Keratinocyte (primary cell): ENCODE results near the gene TMEM42. TPM values are rescaled to one million over a fixed set of nuclear protein-coding genes. Genes with fewer than 3 reads are reported as not detected.

Experiments used
- DNase-seq: peaks from one replicate; pipeline ENCODE4 v3.0.0-alpha.2; 2011; ENCODE audit warnings: low read depth, missing footprints, low spot score
- FAIRE-seq: peaks from 2 replicates; lab custom pipeline; 2011; peaks lifted over from hg19 to GRCh38; lab: Jason Lieb, UNC
- H2AFZ ChIP-seq: 2 replicates; pipeline ENCODE4 v1.6.0; 2012; ENCODE audit warnings: low read length, control low read depth, inconsistent platforms; ENCODE audit not compliant: control insufficient read depth
- H3K27ac ChIP-seq: 2 replicates; pipeline ENCODE4 v1.5.1; 2011; ENCODE audit warnings: low read length; ENCODE audit not compliant: control insufficient read depth, insufficient read depth
- H3K27me3 ChIP-seq: 3 replicates; pipeline ENCODE4 v1.6.0; 2011; ENCODE audit warnings: low read length; ENCODE audit not compliant: control insufficient read depth, insufficient read depth; ENCODE audit errors: extremely low read depth
- H3K36me3 ChIP-seq, 2 experiments: 2 replicates in 1 of 2; 3 replicates in 1 of 2; pipeline ENCODE4 v1.5.1; 2011; ENCODE audit warnings: low read length in 2 of 2, mild to moderate bottlenecking in 1 of 2; ENCODE audit not compliant: control insufficient read depth in 2 of 2, insufficient read depth in 2 of 2; ENCODE audit errors: extremely low read depth in 1 of 2
- H3K4me1 ChIP-seq: 3 replicates; pipeline ENCODE4 v1.5.1; 2011; ENCODE audit warnings: low read length; ENCODE audit not compliant: control insufficient read depth, insufficient read depth; ENCODE audit errors: extremely low read depth
- H3K4me2 ChIP-seq: 3 replicates; pipeline ENCODE4 v1.6.0; 2011; ENCODE audit warnings: low read depth, low read length; ENCODE audit not compliant: control insufficient read depth, insufficient read depth; ENCODE audit errors: extremely low read depth
- H3K4me3 ChIP-seq, 3 experiments: fragments of 200-600 bp in 1 of 3; sonication (generic) in 1 of 3; 2 replicates in 2 of 3; 3 replicates in 1 of 3; pipeline ENCODE4 v1.5.1; 2011 to 2016; ENCODE audit warnings: low read length in 3 of 3, mild to moderate bottlenecking in 3 of 3, control low read depth in 2 of 3, inconsistent platforms in 1 of 3, low read depth in 1 of 3, mixed read lengths in 1 of 3, mixed run types in 1 of 3, moderate library complexity in 1 of 3; ENCODE audit not compliant: control insufficient read depth in 2 of 3, insufficient read depth in 2 of 3; ENCODE audit errors: extremely low read depth in 1 of 3
- H3K79me2 ChIP-seq: 2 replicates; pipeline ENCODE4 v1.6.0; 2012; ENCODE audit warnings: low read length; ENCODE audit not compliant: control insufficient read depth, insufficient read depth
- H3K9ac ChIP-seq: 3 replicates; pipeline ENCODE4 v1.6.0; 2011; ENCODE audit warnings: low read length; ENCODE audit not compliant: control insufficient read depth, insufficient read depth; ENCODE audit errors: extremely low read depth
- H3K9me1 ChIP-seq: 3 replicates; pipeline ENCODE4 v1.6.0; 2011; ENCODE audit warnings: low read length; ENCODE audit not compliant: control insufficient read depth, insufficient read depth; ENCODE audit errors: extremely low read depth
- H3K9me3 ChIP-seq: 2 replicates; pipeline ENCODE4 v1.5.1; 2012; ENCODE audit warnings: low read depth, low read length; ENCODE audit not compliant: control insufficient read depth
- H4K20me1 ChIP-seq: 3 replicates; pipeline ENCODE4 v1.6.0; 2011; ENCODE audit warnings: low read length; ENCODE audit not compliant: control insufficient read depth, insufficient read depth; ENCODE audit errors: extremely low read depth
- CTCF ChIP-seq, 3 experiments: IDR thresholded peaks in 1 of 3; conservative IDR thresholded peaks in 1 of 3; optimal IDR thresholded peaks in 1 of 3; 2 replicates in 2 of 3; 3 replicates in 1 of 3; pipeline versions ENCODE3 to v1.5.1; 2011; ENCODE audit warnings: low read length in 3 of 3, mild to moderate bottlenecking in 3 of 3, moderate library complexity in 2 of 3, control low read depth in 1 of 3, inconsistent platforms in 1 of 3; ENCODE audit not compliant: insufficient read depth in 2 of 3; ENCODE audit errors: extremely low read depth in 1 of 3
- EZH2 ChIP-seq: IDR thresholded peaks from one replicate; pipeline ENCODE4 v1.6.1; 2012; ENCODE audit warnings: inconsistent platforms, mild to moderate bottlenecking, low read length, moderate library complexity
- dilution Hi-C: fragments of 300-500 bp; cut with MboI; formaldehyde crosslinking; loops from one replicate; pipeline ENCODE4 v1.7.0; 2020; ENCODE audit warnings: low sequenced_read_pairs; ENCODE audit not compliant: extremely low pct_ligation_motif_present
- polyA plus RNA-seq, 5 experiments: library from polyadenylated mRNA; depleted of rRNA in 3 of 5; stranded (reverse) in 3 of 5; stranded (forward) in 1 of 5; unstranded in 1 of 5; fragments of >200 nt; gene quantifications; 1 replicate in 1 of 5; 2 replicates in 3 of 5; 3 replicates in 1 of 5; pipeline versions ENCODE4 v1.2.1 to v1.2.3, GENCODE V29; 2011 to 2012; ENCODE audit warnings: missing spikeins in 2 of 5, low read depth in 1 of 5, low replicate concordance in 1 of 5

Gene TMEM42
- polyA plus RNA-seq, 1 donor (not counting 4 experiments of a cell fraction or from before 2014, with no cell fraction given) = 19.5 TPM

GRCh38 chr3:44914936-44915335 is 53.2 kb downstream of the TMEM42 start:
- no peak overlapping the region for H3K4me2 ChIP-seq
- FAIRE-seq (no peak), DNase-seq (no peak)
- no peaks in the 10 kb centered on the region for H3K27me3 ChIP-seq
- H3K27ac ChIP-seq = no peak overlapping the region
- dilution Hi-C loops = no loop called here
- no peak overlapping the region for H2AFZ ChIP-seq
- H3K36me3 ChIP-seq = peaks cover 8 to 14% of the 10 kb centered on the region in 2 experiments
- no peaks in the 10 kb centered on the region for H3K79me2 ChIP-seq
- H3K9me3 ChIP-seq = peaks cover 4% of the 10 kb centered on the region
- no peaks in the 10 kb centered on the region for H3K9me1 ChIP-seq
- TF ChIP-seq EZH2 (no peak), CTCF (optimal IDR thresholded peaks at IDR 0.05 in 1 of 3, IDR thresholded peaks at IDR 0.05 in 1 of 3, conservative IDR thresholded peaks at IDR 0.05 in 1 of 3; ENCODE audit: extremely low read depth in 1 of 3, insufficient read depth in 2 of 3, low read length in 3 of 3) (peak; percentile 49 to 80 (median 54))
- no peak overlapping the region for H3K9ac ChIP-seq
- H3K4me3 ChIP-seq = no peak overlapping the region
- H4K20me1 ChIP-seq = no peaks in the 10 kb centered on the region
- H3K4me1 ChIP-seq = no peaks in the 10 kb centered on the region

Other genes with a start within 250 kb of the TMEM42 start
- 6.3 to 8.8 TPM (median 8.0 TPM) in 3 replicates for gene ZNF197, start 236.9 kb upstream of the TMEM42 start, polyA plus RNA-seq
- 5.5 to 9.4 TPM (median 6.3 TPM) in 3 replicates for gene ZNF35, start 213.2 kb upstream of the TMEM42 start, polyA plus RNA-seq
- 3.3 to 4.9 TPM (median 4.8 TPM) in 3 replicates for gene ZNF502, start 149.3 kb upstream of the TMEM42 start, polyA plus RNA-seq
- gene ZNF501, start 132.3 kb upstream of the TMEM42 start, polyA plus RNA-seq = 2.5 to 2.8 TPM (median 2.7 TPM) in 3 replicates
- gene KIAA1143, start 100.3 kb upstream of the TMEM42 start, polyA plus RNA-seq = 9.3 to 12.7 TPM (median 10.8 TPM) in 3 replicates
- gene KIF15, start 100.1 kb upstream of the TMEM42 start, polyA plus RNA-seq = 0.53 to 2.8 TPM (median 2.1 TPM) in 3 replicates
- 1.3 to 2.2 TPM (median 1.3 TPM) in 3 replicates for gene TGM4, start 12.7 kb downstream of the TMEM42 start, polyA plus RNA-seq
- 151 to 203 TPM (median 162 TPM) in 3 replicates for gene ZDHHC3, start 114.3 kb downstream of the TMEM42 start, polyA plus RNA-seq
- gene EXOSC7, start 114.3 kb downstream of the TMEM42 start, polyA plus RNA-seq = 75.9 to 94.4 TPM (median 89.3 TPM) in 3 replicates
- 0.08 TPM in 1 of 3 replicates, not detected in the others for gene CLEC3B, start 164.4 kb downstream of the TMEM42 start, polyA plus RNA-seq